Esophagus squamous epithelium (tissue), 5 donors: ENCODE data around the gene AKAP11. TPM values are rescaled to one million over a fixed set of nuclear protein-coding genes. Genes with fewer than 3 reads are reported as not detected.

Source experiments
- DNase-seq: peaks from one replicate; lab custom pipeline; 2025; lab: John Stamatoyannopoulos, UW
- H3K27ac ChIP-seq, 4 donors: fragments of 200-600 bp; sonication (generic); one replicate each; pipeline ENCODE4 v1.5.1; 2016 to 2019; ENCODE audit warnings: mild to moderate bottlenecking in 1 of 4
- H3K27me3 ChIP-seq, 4 donors: fragments of 200-600 bp; sonication (generic); 1 replicate in 3 of 4; 2 replicates in 1 of 4; pipeline versions ENCODE4 v1.5.1 to v1.6.0; 2017 to 2021; ENCODE audit warnings: antibody characterized with exemption in 1 of 4
- H3K36me3 ChIP-seq, 3 donors: fragments of 200-600 bp; sonication (generic); one replicate each; pipeline ENCODE4 v1.5.1; 2016 to 2019
- H3K4me1 ChIP-seq, 3 donors: fragments of 200-600 bp; sonication (generic); one replicate each; pipeline ENCODE4 v1.5.1; 2017 to 2019
- H3K4me3 ChIP-seq, 4 donors: fragments of 200-600 bp; sonication (generic); 1 replicate in 3 of 4; 2 replicates in 1 of 4; pipeline ENCODE4 v1.5.1; 2016 to 2019; ENCODE audit warnings: mild to moderate bottlenecking in 2 of 4, moderate library complexity in 1 of 4
- H3K9me3 ChIP-seq, 3 donors: fragments of 200-600 bp; sonication (generic); one replicate each; pipeline ENCODE4 v1.5.1; 2016 to 2019
- POLR2A ChIP-seq, 4 donors: fragments of 450-650 bp; IDR thresholded peaks; one replicate each; pipeline ENCODE4 v1.6.1; 2017; ENCODE audit warnings: antibody characterized with exemption in 4 of 4, mild to moderate bottlenecking in 4 of 4, moderate library complexity in 3 of 4
- WGBS, 2 donors: methylation state at CpG; one replicate each; pipeline ENCODE4 v1.1.5; 2018; 5-methylcytosine and 5-hydroxymethylcytosine counted together
- intact Hi-C: fragments of 100-400 bp; cut with DNase I; formaldehyde crosslinking; loops from one replicate; pipeline ENCODE4 v1.15.0; 2022
- total RNA-seq, 4 donors: library from RNA; depleted of rRNA; stranded (reverse); fragments of >200 nt; gene quantifications; one replicate each; pipeline ENCODE4 v1.1.0, GENCODE V29; 2016
- TF ChIP-seq, protein P1 (sequence below), 6 experiments: fragments of 450-650 bp in 4 of 6; fragments of 200-600 bp in 2 of 6; sonication (generic) in 2 of 6; IDR thresholded peaks; one replicate each; pipeline ENCODE4 v1.5.1; 2016 to 2019; ENCODE audit warnings: antibody characterized with exemption in 6 of 6, mild to moderate bottlenecking in 4 of 6, moderate library complexity in 4 of 6
- donor health status: DM: yes; HTN: yes; CAD: no.

AKAP11 gene
- total RNA-seq, 4 donors from 2014 or later: 13.3 to 24.0 (median 17.7) TPM

GRCh38 chr13:42312817-42313431, 41.0 kb downstream of the AKAP11 start:
- TF ChIP-seq, protein P1, sequence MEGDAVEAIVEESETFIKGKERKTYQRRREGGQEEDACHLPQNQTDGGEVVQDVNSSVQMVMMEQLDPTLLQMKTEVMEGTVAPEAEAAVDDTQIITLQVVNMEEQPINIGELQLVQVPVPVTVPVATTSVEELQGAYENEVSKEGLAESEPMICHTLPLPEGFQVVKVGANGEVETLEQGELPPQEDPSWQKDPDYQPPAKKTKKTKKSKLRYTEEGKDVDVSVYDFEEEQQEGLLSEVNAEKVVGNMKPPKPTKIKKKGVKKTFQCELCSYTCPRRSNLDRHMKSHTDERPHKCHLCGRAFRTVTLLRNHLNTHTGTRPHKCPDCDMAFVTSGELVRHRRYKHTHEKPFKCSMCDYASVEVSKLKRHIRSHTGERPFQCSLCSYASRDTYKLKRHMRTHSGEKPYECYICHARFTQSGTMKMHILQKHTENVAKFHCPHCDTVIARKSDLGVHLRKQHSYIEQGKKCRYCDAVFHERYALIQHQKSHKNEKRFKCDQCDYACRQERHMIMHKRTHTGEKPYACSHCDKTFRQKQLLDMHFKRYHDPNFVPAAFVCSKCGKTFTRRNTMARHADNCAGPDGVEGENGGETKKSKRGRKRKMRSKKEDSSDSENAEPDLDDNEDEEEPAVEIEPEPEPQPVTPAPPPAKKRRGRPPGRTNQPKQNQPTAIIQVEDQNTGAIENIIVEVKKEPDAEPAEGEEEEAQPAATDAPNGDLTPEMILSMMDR (IDR thresholded peaks at IDR 0.05): no peak
- TF ChIP-seq POLR2A (IDR thresholded peaks at IDR 0.05): no peak
- H3K36me3 ChIP-seq: peaks cover 0 to 89% (median 0%) of the 10 kb centered on the region in 3 donors
- no peak overlapping the region for H3K4me3 ChIP-seq
- H3K27me3 ChIP-seq: no peaks in the 10 kb centered on the region
- intact Hi-C loops: no loop called here
- WGBS, 2 donors: 78% methylated on average over 2 of the region's 2 CpGs
- H3K9me3 ChIP-seq: no peaks in the 10 kb centered on the region
- no peak for DNase-seq
- peaks cover 0 to 10% (median 0%) of the 10 kb centered on the region in 3 donors for H3K4me1 ChIP-seq
- peak overlapping the region in 2 of 4 donors; percentile 10 to 21 for H3K27ac ChIP-seq

DNA sequence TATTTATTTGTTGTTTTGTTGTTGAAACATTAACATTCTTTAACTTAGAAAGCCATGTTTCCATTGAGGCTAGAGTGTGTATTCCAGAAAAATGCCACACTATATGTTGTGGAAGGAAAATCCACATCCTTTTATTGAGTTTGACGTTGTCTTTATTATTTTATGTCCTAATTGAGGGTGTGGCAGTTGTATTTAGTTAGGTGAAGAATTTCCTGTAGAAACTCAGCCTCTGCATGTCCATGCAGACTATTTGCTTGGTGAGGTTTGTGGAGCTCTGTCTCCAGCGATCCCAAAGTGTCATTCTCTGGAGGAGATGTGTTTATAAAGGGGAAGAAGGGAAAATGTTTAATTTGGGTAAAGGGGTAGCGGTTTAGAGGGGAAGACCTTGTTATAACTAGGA, 46.6 kb downstream of the AKAP11 start:
- Histone ChIP-seq H3K36me3 (peaks cover 0 to 71% (median 0%) of the 10 kb centered on the region in 3 donors), H3K4me3 (no peak overlapping the region), H3K9me3 (no peaks in the 10 kb centered on the region), H3K27ac (no peak overlapping the region), H3K27me3 (no peaks in the 10 kb centered on the region), H3K4me1 (no peaks in the 10 kb centered on the region)
- intact Hi-C loops: no loop called here
- 56 to 71% methylated on average over 3 of the region's 3 CpGs for WGBS, 2 donors
- no peak for TF ChIP-seq POLR2A (IDR thresholded peaks at IDR 0.05)
- no peak for DNase-seq

DNA sequence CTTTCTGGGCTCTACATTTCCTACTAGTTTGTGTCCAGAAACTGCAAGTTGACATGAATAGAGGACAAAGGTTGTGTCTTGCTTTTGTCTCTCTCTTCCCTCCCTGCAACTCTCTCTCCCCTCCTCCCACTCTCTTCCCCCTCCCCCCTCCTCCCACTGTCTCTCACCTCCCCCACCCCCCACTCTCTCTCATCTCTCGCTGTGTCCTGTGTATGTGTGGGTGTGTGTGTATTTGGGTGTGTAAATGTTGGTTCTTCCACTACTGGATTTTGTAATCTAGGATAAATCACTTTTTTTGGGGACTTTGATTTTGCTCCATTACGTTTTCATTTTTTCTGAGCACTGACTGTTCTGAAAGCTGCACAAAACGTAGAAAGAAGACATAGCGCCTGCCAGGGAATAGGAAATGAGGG, 48.4 kb downstream of the AKAP11 start:
- no peak for DNase-seq
- 84 to 92% methylated on average over 4 of the region's 4 CpGs for WGBS, 2 donors
- H3K27ac ChIP-seq: no peak overlapping the region
- peaks cover 0 to 53% (median 0%) of the 10 kb centered on the region in 3 donors for H3K36me3 ChIP-seq
- intact Hi-C loops: no loop called here
- H3K4me3 ChIP-seq: no peak overlapping the region
- no peaks in the 10 kb centered on the region for H3K27me3 ChIP-seq
- no peaks in the 10 kb centered on the region for H3K4me1 ChIP-seq
- TF ChIP-seq, protein P1 (IDR thresholded peaks at IDR 0.05): no peak
- no peak for TF ChIP-seq POLR2A (IDR thresholded peaks at IDR 0.05)
- H3K9me3 ChIP-seq: no peaks in the 10 kb centered on the region

DNA sequence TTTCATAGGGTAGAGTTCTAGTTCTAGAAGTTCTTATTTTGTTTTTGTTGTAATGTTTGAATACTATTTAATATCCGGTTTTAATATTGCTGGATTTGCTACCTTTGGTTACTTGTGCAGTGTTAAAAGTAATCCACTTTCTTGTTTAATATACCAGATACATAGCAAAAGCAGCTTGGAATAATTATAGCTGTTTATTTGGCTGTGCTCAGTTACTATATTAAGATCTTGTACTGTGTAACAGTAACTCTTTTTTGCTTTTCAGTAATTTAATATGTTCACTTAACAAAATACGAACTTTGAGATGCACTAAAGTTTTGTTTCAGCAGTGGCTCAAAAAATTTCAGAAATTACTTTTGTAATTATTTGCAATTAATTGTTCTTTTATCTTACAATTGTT, 50.9 kb downstream of the AKAP11 start:
- 78 to 79% methylated on average over 2 of the region's 2 CpGs for WGBS, 2 donors
- intact Hi-C loops: no loop called here
- TF ChIP-seq, protein P1 (IDR thresholded peaks at IDR 0.05): no peak
- no peak for TF ChIP-seq POLR2A (IDR thresholded peaks at IDR 0.05)

GRCh38 chr13:42324704-42325103, 52.8 kb downstream of the AKAP11 start:
- Histone ChIP-seq H3K27me3 (no peaks in the 10 kb centered on the region), H3K4me3 (no peak overlapping the region), H3K9me3 (no peaks in the 10 kb centered on the region), H3K4me1 (no peaks in the 10 kb centered on the region), H3K36me3 (peaks cover 0 to 19% (median 0%) of the 10 kb centered on the region in 3 donors), H3K27ac (no peak overlapping the region)
- TF ChIP-seq, protein P1 (IDR thresholded peaks at IDR 0.05): no peak
- TF ChIP-seq POLR2A (IDR thresholded peaks at IDR 0.05): no peak
- DNase-seq: no peak
- intact Hi-C loops: no loop called here

More for the DNA sequence above, 50.9 kb downstream of the AKAP11 start:
- DNase-seq: no peak
- Histone ChIP-seq H3K4me1 (no peaks in the 10 kb centered on the region), H3K9me3 (no peaks in the 10 kb centered on the region), H3K27me3 (no peaks in the 10 kb centered on the region), H3K36me3 (peaks cover 0 to 31% (median 0%) of the 10 kb centered on the region in 3 donors), H3K27ac (no peak overlapping the region), H3K4me3 (no peak overlapping the region)
